ENCODE results near the gene PHF21A.

Gene PHF21A

DNA sequence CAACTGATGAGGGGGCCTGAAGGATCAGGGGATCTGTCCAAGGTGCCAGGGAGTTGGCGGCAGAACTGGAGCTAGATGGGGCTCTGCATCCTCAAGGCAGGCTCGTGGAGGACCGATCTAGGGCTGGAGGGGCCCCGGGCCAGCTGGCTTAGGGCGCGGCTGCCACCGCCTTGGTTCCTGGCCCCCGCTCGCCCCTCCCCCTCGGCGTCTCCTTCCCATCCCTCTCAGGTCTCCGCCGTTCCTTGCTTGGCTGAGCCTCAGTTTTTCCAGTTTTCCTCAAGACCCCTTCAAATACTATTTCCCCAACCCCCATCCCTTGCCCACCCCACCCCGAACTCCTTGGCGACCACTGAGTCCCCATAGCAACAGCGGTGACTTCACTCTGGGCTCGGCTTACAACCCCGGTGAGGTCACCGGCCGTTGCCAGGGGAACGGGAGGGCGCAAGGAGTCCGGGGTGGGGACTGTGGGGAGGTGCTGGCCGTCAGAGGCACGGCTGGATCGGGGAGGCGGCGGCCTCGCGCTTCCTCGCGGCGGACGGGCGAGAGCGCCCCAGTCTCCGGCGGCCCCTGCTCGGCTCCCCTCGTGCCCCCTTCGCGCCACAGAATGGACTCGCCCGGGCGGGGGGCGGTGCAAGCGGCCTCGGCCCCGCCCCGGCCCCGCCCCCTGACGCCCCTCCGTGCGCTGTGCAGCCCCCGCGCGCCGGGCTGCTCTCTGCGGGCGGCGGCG is 221.6 kb downstream of the PHF21A start:
- Histone ChIP-seq H4K20me1 (ENCODE audit: insufficient read depth, low read length) (no peaks in the 10 kb centered on the region), H3F3A (ENCODE audit: insufficient read depth, low read length) (no peaks in the 10 kb centered on the region), H3K9me2 (ENCODE audit: low read depth, low read length) (no peaks in the 10 kb centered on the region), H3K4me3 (ENCODE audit: low read depth, low read length, poor library complexity, severe bottlenecking) (peak overlapping the region; percentile 54), H3K27me3 (ENCODE audit: insufficient read depth, low read length) (peaks cover 4% of the 10 kb centered on the region; the same call in 1 of the 2 replicates), H3K9ac (ENCODE audit: low read length) (no peak overlapping the region; the same call in 1 of the 2 replicates), H3K36me3 (ENCODE audit: insufficient read depth, low read length) (no peaks in the 10 kb centered on the region), H3K79me2 (ENCODE audit: insufficient read depth, low read length) (no peaks in the 10 kb centered on the region), H3K4me1 (ENCODE audit: insufficient read depth, low read length, severe bottlenecking) (peaks cover 12% of the 10 kb centered on the region), H3K4me2 (ENCODE audit: low read length) (peak overlapping the region; percentile 62), H3K9me3 (ENCODE audit: low read length) (no peaks in the 10 kb centered on the region), H2AFZ (ENCODE audit: low read length) (no peak overlapping the region), H3K27ac (ENCODE audit: low read depth, low read length, poor library complexity, severe bottlenecking) (no peak overlapping the region)
- TF ChIP-seq EZH2 (IDR thresholded peaks at IDR 0.05; ENCODE audit: borderline replicate concordance, low read length) = no peak
- TF ChIP-seq, protein P1, sequence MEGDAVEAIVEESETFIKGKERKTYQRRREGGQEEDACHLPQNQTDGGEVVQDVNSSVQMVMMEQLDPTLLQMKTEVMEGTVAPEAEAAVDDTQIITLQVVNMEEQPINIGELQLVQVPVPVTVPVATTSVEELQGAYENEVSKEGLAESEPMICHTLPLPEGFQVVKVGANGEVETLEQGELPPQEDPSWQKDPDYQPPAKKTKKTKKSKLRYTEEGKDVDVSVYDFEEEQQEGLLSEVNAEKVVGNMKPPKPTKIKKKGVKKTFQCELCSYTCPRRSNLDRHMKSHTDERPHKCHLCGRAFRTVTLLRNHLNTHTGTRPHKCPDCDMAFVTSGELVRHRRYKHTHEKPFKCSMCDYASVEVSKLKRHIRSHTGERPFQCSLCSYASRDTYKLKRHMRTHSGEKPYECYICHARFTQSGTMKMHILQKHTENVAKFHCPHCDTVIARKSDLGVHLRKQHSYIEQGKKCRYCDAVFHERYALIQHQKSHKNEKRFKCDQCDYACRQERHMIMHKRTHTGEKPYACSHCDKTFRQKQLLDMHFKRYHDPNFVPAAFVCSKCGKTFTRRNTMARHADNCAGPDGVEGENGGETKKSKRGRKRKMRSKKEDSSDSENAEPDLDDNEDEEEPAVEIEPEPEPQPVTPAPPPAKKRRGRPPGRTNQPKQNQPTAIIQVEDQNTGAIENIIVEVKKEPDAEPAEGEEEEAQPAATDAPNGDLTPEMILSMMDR (IDR thresholded peaks at IDR 0.05; ENCODE audit: low read length) = no peak

DNA sequence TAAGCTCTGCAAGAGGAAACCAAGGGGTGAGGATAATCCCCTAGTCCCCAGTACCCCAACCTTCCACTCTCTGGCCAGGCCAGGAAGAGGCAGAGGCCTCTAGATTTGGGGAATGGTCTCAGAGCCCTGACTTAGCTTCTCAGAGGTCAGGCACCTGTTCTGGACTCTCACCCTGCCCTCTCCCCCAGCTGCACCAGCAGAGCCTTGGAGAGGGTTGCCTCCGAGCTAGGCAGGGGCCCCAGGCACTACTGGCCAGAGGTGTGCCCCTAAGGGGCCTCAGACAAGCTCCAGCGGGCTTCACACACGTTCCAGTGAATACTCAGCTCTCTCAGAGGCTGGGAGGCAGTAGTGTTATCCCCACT is 222.2 kb downstream of the PHF21A start:
- Histone ChIP-seq H3K9ac (ENCODE audit: low read length) (no peak overlapping the region), H4K20me1 (ENCODE audit: insufficient read depth, low read length) (no peaks in the 10 kb centered on the region), H3K27me3 (ENCODE audit: insufficient read depth, low read length) (peaks cover 4% of the 10 kb centered on the region; the same call in 1 of the 2 replicates), H2AFZ (ENCODE audit: low read length) (no peak overlapping the region), H3K36me3 (ENCODE audit: insufficient read depth, low read length) (no peaks in the 10 kb centered on the region), H3K4me3 (ENCODE audit: low read depth, low read length, poor library complexity, severe bottlenecking) (no peak overlapping the region), H3K79me2 (ENCODE audit: insufficient read depth, low read length) (no peaks in the 10 kb centered on the region), H3K4me2 (ENCODE audit: low read length) (peak overlapping the region; percentile 62; the same call in 1 of the 2 replicates), H3K4me1 (ENCODE audit: insufficient read depth, low read length, severe bottlenecking) (peaks cover 12% of the 10 kb centered on the region), H3F3A (ENCODE audit: insufficient read depth, low read length) (no peaks in the 10 kb centered on the region), H3K27ac (ENCODE audit: low read depth, low read length, poor library complexity, severe bottlenecking) (no peak overlapping the region), H3K9me3 (ENCODE audit: low read length) (no peaks in the 10 kb centered on the region), H3K9me2 (ENCODE audit: low read depth, low read length) (no peaks in the 10 kb centered on the region)
- no peak for TF ChIP-seq EZH2 (IDR thresholded peaks at IDR 0.05; ENCODE audit: borderline replicate concordance, low read length)
- TF ChIP-seq, protein P1 (IDR thresholded peaks at IDR 0.05; ENCODE audit: low read length) = no peak

DNA sequence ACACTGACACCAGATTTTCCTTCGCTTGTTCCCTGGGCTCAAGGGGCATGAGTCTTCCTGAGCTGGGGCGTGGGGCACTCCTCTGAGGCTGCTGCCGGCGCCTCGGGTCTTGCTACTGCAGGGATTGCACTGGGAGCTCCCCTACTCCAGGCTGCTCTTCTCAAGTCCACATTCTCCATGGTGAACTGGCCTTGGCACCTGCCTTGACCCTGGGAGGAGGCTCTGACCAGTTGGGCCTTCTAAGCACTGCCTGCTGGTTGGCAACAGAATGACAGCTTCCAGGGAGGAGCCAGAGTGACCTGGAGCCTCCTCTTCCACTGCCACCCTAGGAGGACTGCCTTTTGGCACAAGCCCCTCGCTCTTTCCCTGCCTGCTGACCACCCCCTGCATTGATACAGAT is 223.7 kb downstream of the PHF21A start:
- H3K27me3 ChIP-seq (ENCODE audit: insufficient read depth, low read length) = no peaks in the 10 kb centered on the region
- H3F3A ChIP-seq (ENCODE audit: insufficient read depth, low read length) = no peaks in the 10 kb centered on the region
- no peaks in the 10 kb centered on the region for H3K9me3 ChIP-seq (ENCODE audit: low read length)
- H3K4me1 ChIP-seq (ENCODE audit: insufficient read depth, low read length, severe bottlenecking) = peaks cover 7% of the 10 kb centered on the region
- no peaks in the 10 kb centered on the region for H3K36me3 ChIP-seq (ENCODE audit: insufficient read depth, low read length)
- no peaks in the 10 kb centered on the region for H3K79me2 ChIP-seq (ENCODE audit: insufficient read depth, low read length)
- H3K9ac ChIP-seq (ENCODE audit: low read length) = no peak overlapping the region
- H3K27ac ChIP-seq (ENCODE audit: low read depth, low read length, poor library complexity, severe bottlenecking) = no peak overlapping the region
- no peaks in the 10 kb centered on the region for H3K9me2 ChIP-seq (ENCODE audit: low read depth, low read length)
- H3K4me3 ChIP-seq (ENCODE audit: low read depth, low read length, poor library complexity, severe bottlenecking) = no peak overlapping the region
- H2AFZ ChIP-seq (ENCODE audit: low read length) = no peak overlapping the region
- no peak overlapping the region for H3K4me2 ChIP-seq (ENCODE audit: low read length)
- no peaks in the 10 kb centered on the region for H4K20me1 ChIP-seq (ENCODE audit: insufficient read depth, low read length)
- no peak for TF ChIP-seq EZH2 (IDR thresholded peaks at IDR 0.05; ENCODE audit: borderline replicate concordance, low read length)
- TF ChIP-seq, protein P1 (IDR thresholded peaks at IDR 0.05; ENCODE audit: low read length) = no peak

All from OCI-LY1 (cell line).